GM18519 (cell line): ENCODE results near the gene GHR.

Experiments
- ATAC-seq: cut with Tn5 transposase; IDR thresholded peaks from one replicate; pipeline ENCODE4 v1.9.1; 2021; ENCODE audit warnings: mild to moderate bottlenecking, moderate library complexity; ENCODE audit not compliant: unreplicated experiment, low FRiP score

GHR gene

DNA sequence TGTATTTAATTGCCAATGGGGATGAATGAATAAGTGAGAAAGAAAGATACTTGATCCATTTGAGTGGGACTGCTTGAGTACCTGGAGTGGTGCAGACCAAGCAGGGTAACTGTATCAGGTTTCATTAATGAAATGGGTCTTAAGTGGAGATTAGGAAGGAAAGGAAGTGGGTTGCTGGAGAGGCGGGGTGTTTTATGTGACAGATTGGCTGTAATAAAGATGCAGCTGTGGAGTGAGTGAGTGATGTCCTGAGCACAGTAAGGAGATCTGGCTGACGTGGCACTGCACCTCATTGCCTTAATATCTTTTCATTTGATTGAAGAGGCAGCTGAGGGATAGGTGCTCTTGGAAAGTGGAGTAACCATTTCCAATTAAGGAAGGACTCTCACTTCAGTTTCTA is 172.4 kb downstream of the GHR start:
- no peak for ATAC-seq

DNA sequence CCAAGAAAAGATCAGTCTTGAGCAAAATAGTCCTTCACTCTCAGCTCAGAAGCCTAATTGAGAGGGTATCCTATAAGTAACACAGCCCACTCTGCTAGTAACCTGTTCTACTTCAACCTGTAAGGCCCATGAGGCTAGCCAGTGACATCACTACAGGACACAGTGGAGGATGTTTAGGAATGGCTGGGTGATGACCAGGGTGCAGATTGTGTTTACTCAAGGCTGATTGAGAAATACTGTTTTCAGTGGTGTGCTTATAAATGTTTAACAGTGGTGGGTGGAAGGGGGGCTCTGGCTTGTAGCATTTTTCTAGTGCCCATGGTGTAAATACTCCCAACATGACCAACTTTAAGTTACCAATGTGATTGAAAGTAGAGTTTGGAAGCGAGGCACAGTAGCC is 173.6 kb downstream of the GHR start:
- ATAC-seq = no peak

DNA sequence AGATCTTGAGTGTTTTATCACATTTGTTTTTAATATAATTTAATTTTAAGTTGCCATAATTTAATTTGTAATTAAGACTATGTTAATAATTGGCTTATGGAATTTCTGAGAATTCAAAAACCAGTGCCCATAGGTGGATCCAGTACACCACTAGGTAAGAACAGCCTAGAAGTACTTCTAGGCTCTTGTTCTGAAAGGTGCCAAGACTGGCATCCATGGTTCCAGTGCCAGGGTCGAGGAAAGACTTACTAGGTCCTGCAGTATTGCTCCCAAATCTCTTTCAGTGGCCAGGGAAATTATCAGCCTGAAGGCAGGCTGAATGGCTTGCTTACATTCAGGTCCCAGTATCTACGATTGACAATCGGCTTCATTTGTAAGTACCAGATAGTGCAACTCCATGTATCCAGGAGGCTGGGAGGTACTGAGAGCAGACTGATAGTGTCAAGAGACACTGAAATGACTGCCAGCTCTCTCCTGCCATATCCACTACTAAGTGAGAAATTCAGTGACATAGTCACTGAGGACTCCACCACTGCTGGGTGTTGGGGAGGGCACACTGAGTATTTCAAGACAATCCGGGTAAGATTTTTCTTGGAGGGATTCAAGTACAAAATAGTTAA is 174.2 kb downstream of the GHR start:
- no peak for ATAC-seq

DNA sequence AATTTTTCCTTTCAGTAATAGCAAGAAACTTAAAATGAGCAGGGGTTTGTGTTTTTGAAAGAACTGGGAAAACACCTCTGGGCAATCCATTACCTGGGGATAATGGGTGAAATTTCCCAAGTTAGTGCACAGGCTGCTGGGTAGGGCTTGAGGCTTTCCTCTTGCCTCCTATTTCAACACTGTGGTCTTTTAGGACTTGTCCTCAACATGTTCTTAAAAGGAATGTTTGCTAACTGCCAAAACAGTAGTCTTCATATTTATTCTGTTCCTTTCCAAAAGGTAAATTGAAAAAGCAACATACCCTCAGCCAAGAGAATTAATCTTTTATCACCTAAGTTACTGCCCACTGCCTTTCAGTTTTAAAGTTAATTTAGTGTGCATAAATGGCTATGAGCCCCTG is 175.1 kb downstream of the GHR start:
- ATAC-seq = no peak

DNA sequence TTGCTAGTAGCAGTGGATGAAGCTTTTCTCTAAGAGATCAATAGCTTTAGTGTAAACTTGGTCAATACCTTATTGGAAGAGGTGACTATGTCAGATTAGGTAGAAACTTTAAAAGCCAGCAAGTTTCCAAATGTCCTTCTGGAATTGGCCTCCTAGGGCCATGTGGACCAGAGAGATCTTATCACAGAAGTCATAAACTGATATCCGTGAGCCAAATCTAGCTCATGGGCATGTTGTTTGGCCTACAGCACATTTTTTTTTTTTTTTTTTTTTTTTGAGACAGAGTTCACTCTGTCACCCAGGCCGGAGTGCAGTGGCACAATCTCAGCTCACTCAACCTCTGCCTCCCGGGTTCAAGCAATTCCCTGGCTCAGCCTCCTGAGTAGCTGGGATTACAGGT is 175.9 kb downstream of the GHR start:
- ATAC-seq = no peak

DNA sequence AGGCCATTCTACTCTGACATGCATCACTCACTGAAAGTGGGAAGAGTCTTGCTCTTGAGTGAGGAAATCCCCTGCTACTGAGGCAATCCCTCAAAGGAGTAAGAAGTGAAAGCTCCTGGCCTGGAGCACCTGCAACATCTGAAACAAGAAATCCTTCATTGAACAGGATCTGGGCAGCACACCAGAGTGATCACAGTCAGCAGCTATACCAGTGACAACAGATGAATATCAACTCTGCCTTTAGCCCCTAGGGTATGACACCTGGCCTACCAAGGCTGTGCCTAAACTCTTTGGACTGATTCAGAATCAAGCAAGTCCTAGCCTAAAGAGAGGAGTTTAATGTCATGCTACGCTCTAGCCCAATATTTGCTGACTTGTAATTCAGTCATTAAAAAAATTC is 177.2 kb downstream of the GHR start:
- ATAC-seq = no peak

DNA sequence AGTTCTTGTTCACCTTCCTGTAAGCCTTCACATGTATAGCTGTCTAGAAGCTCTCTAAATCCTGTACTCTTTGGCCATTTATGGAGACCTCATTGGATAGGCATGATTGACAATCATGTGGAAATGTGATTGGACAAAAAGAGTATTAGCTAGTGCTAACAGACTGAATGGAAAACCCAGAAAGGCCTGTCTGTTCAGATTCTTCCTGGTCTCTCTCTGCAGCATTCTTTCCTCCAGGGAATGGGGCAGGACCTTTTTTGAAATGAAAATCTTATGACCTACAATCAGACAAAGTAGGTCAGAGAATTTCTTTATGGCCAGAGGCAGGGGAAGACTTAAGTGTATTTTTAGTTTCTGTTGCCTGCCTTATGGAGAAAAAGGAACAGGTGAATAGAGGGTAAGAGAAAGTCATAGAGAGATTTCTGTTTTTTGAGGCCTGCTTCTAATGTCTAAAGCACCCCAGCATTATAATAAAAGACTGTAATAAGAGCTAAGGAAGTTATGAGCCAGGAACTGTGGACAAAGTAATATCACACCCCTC is 181.0 kb downstream of the GHR start:
- ATAC-seq = no peak

DNA sequence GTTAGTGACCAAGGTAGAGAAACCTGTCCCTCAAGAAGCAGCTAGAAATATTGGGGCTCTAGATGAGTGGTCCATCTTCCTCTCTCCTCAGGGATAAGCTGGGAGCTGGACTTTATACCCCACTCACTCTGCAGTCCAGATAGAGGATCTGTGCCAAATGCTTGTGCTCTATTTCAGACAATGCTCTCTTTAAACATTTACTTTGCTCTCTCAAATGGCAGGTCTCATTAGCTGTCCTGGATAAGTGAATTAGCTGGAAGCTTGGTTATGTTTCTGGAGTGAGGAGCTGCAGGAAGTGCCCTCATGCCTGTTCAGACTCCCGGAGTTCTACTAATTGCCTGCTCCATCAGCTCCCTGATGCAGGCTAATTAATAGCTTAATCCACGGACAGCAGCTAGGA is 182.3 kb downstream of the GHR start:
- no peak for ATAC-seq

DNA sequence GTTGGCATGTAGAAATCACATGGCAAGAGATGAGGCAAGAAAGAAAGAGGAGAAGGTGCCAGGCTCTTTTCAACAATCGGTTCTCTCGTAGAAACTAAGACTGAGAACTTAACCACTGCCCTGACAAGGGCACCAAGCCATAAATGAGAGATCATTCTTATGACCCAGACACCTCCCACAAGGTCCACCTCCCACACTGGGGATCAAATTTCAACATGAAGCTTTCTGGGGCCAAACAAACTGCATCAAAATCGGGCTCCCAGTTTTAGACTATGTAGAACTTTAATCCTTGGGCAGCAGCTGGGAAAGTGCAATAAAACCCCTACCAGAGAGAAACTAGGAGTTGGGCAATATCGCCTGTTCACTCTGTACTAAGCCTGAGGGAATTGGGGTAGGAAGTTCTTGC is 183.2 kb downstream of the GHR start:
- ATAC-seq = no peak

DNA sequence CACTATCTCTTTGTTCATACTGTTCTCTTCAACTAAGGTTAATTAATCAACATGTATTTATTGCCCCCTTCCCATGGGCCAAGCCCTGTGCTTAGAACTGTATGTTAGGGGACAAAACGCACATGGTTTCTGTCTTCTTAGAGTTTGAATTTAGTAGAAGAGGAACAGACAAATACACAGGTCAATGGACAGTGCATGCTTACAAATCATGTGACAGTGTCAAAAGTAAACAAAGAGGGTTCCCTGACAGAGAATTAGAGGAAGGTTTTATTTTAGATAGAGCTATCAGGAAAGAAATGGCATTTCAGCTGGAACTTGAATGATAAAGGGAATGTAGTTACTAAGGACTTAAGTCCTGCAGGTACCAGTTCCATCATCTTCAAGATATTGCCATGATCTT is 188.2 kb downstream of the GHR start:
- ATAC-seq = no peak

DNA sequence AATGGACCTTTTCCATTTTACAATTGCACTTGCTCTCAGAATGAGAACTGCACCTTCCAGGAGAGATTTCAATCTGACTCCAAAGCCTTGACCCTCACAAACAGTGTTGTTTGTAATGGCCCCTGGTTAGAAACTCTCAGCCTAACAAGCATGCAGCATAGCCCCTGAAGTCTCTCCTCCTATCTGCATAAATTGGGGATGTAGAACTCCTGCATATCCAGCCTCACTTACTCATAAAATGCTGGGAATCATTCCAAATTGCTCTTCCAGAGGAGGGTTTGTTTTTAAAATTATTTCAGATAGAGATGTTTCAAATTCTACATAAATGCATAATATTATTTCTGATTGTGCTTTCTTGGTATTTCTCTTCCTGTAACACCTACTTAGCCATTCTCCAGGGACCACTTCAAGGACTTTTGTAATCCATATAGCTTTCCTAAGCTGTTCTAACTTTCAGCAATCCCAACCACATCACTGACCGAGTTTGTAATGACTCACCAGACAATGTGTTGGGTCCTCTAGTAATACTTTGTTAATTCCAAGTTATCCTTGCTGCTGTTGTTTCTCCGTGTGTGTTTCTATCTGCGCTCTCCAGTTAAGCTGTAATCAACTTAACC is 189.6 kb downstream of the GHR start:
- no peak for ATAC-seq

DNA sequence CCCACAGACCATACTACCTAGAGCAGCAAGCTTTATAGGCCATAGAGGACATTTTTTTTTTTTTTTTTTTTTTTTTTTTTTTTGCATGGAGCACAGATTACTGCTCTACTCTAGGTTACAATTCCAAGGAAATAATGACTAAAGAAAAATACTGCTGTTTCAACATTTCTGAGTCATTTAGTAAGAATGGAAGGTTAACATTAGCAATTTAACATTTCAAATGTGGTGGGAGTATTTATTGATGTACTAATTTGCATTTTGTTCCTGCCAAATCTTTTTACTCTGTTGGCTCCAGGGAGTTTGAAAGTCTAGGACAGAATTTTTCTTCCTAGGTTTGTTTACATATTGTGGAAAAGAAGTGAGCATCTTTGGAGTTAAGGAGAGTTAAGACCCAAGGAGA is 191.3 kb downstream of the GHR start:
- no peak for ATAC-seq

DNA sequence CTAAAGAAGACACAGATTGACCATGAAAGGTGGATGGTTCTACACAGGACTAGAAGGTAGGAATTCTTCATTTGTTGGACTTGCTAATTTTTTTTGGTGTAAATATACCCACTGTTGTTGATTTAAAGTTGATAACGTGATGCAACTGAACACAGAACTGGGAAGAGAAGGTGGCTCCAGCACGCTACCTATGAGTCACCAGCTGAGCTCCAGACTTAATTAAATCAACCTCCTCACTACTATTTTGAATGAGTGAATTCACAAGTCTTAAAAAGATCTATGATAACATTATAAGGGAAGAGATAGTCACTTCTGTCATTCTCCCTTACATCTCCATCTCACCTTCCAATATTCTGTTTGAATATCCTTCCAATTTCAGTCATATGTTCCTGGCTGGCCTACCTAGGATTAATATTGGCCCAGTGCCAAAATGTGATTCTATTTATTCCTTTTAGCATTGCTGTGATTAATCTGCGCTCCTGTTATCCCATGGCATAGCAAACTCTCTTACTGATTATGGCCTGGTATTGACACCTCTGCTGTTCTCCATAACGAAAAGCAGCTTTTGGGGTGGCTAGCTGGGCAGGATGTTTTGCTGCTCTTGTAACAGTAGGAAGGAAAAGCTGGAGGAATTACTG is 197.5 kb downstream of the GHR start:
- no peak for ATAC-seq

DNA sequence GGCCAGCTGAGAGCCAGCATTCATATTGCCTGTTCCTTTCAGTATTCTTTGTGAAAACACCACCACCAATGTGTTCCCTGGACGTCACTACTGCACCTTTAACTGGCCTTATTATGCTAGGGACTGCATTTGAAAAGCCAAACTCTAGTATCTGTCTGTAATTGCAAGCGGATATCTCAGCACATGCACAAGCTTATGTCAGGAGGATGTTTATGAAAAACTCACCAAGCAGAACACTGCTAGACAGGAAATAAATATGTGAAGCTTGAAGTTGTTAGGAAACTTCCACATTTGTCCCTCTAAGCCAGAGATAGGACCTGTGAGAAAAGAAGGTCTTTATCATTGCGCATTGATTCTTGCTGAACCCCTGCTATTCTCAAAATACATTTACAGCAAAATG is 198.0 kb downstream of the GHR start:
- ATAC-seq = no peak

DNA sequence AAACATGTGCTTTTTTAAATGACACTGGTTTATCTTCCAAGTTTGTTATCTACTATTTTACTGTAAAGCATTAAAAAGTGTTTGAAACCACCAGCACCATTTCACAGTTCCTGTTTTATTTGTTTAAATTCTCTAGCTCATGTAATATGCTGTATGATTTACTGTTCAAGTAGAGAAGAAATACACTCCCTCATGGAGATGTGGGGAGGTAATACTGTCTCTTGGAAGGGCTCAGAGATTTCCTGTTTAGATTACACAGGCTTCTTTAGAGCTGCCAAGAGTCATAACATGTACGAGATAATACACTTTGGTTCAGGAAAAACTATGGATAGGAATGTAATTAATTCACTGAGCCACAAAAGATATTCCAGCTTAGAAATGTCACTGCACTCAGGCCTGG is 198.4 kb downstream of the GHR start:
- no peak for ATAC-seq

DNA sequence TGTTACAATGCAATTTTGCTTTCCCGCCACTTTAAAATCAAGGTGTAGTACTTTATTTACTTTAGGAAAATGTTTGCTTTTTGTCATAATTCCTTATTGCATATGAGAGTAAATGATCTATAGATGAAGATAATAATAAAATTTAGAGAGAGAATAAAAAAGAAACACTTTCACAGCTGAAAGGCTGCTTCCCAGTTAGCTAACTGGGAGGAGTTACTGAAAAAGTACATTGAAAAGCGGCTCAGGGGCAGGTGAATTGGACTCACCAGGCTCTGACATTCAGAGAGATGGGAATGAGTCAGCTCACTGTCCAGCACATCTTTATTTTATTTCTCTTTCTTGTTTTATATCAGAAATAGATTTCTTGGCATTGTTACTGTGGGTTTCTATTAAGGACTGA is 201.7 kb downstream of the GHR start:
- ATAC-seq = no peak

DNA sequence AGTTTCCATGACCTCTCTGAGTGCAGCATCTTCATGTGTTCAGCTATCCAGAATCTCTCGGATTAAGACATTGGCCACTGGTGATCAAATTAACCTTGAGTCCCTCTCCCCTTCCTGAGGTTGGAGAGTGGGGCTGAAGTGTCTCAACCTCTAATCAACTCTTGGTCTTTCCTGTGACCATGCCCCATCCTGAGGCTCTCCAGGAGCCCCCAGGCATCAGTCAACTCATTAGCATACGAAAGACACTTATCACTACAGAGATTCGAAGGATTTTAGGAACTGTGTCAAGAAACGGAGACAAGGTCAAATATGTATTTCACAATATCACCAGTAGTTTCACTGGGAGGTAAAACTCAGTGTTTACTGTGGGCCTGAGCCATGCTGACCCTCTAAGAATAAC is 203.2 kb downstream of the GHR start:
- no peak for ATAC-seq

DNA sequence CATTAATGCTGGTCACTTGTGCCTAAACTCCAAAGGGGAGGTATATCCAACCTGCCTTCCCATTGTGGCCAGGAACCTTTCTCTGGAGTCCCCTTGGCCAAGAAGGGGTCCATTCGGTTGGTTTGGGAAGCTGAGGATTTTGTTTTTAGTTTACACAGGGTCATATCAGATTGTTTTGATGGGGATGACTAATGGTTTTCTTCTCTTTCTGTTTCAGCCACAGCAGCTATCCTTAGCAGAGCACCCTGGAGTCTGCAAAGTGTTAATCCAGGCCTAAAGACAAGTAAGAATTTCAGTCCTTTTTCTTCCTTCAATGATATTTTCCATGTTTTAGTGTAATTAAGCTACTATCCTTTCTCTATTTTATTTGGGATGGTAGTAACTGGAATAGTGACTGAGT is 205.6 kb downstream of the GHR start:
- no peak for ATAC-seq

DNA sequence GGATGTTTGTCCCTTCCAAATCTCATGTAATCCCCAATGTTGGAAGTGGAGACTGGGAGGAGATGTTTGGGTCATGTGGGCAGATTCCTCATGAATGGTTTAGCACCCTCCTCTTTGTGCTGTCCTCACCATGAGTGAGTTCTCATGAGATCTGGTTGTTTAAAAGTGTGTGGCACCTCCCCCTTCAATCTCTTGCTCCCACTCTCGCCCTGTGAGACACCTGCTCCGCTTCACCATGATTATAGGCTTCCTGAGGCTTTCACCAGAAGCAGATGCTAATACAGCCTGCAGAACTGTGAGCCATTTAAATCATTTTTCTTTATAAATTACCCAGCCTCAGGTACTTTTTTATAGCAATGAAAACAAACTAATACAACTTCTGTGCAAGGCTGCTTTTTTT is 206.0 kb downstream of the GHR start:
- no peak for ATAC-seq

DNA sequence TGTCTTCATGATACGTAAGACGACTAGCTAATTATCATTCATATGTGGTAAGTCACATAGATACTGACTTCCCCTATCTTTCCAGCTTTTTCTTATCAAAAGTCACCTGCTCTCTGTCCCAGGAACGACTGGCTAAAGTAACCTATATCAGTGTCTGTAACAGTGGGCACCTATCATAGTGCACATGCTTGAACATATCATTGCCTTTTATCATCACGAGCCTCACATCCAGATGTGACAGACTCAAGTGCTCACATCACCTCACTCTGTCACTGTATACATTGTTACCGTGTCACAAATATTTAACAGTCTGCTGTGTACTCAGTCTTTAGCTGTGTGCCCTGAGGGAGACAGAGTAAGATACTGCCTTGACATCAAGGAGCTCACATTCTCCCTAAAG is 208.0 kb downstream of the GHR start:
- ATAC-seq = no peak

DNA sequence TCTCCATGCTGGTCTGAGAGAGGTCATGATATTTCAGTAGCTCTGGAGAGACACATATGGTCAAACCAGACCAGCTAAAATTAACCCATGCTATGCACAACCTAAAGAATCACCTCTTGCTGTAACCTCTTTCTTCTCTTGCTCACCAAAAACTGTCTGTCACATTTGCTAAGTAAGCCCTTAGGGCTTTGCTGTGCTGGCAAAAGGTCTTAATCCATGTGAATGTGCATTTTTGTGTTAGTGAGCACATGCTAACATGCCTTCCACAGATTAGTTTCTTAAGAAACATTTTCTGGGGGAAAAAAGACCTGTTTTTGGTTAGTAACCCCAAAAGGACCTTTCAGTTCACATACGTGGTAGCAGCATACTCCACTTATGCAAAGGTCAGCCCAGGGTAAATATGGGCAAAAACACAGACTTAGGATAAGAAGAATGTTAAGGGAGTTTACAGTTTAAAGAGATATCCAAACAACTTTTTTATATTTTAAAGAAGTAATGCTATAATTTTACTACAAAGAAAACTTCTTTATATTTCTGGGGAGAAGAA is 209.2 kb downstream of the GHR start:
- no peak for ATAC-seq

DNA sequence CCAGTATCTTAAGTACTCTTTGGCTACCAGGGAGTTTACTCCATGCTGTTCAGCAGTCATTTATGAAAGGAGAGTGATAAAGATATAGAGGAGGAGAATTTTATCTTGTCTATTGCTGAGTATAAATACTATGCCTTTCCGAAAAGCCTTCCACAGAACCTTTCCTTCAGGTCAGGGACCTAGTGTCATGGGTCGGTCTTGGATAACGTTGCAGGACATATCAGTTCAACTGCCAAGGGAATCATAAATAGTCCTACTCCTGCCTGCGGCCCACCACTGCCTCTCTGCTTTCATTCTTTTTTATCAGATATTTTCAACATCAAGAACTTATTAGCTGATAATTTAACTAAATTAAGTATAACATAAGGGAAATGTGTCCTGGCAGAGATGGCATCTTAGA is 211.3 kb downstream of the GHR start:
- ATAC-seq = no peak
